ENCODE data around the gene TMEM263.
"Not testable (repeated sequence)": the region's sequence is repeated elsewhere in the genome, so short reads cannot be mapped to it uniquely, and the experiment has no call there.

The TMEM263 gene

DNA sequence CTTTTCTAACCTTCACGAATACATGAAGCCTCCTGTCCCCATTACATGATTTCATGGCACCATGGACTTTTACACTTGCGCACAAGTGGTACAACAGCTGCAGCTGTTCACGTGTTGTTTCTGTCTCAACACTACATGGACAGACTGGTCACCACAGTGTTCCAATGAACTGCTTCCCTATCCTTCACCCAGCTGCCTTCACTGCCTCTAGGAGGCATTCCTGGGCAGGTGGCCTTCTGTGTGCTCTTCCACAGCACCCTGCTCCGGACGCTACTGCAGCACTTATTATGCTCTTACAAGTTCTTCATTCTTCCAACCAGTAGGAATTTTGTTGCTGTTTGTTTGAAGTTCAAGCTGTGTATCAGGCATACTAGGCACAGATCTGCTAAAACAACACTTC lies 29.8 kb downstream of the TMEM263 start:
- in situ Hi-C loops (cut with MboI; ENCODE audit: low sequenced_read_pairs), result no loop called here

DNA sequence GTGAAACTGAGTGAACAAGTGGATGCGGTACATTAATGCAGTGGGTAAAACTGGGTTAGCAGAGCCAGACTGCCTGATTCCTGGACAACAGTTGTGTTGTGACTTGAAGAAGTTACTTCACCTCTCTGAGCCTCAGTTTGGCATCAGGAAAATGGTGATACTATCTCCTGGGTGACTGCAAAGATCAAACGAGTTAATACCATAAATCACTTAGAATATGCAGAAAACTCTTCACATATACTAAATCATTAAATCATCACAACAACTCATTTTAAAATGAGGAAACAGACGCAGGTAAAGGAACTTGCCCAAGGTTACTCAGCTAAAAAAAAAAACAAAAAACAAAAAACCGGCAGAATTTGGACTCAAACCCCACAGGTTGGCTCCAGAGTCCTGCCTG lies 30.4 kb downstream of the TMEM263 start:
- in situ Hi-C loops (cut with MboI; ENCODE audit: low sequenced_read_pairs), result no loop called here

DNA sequence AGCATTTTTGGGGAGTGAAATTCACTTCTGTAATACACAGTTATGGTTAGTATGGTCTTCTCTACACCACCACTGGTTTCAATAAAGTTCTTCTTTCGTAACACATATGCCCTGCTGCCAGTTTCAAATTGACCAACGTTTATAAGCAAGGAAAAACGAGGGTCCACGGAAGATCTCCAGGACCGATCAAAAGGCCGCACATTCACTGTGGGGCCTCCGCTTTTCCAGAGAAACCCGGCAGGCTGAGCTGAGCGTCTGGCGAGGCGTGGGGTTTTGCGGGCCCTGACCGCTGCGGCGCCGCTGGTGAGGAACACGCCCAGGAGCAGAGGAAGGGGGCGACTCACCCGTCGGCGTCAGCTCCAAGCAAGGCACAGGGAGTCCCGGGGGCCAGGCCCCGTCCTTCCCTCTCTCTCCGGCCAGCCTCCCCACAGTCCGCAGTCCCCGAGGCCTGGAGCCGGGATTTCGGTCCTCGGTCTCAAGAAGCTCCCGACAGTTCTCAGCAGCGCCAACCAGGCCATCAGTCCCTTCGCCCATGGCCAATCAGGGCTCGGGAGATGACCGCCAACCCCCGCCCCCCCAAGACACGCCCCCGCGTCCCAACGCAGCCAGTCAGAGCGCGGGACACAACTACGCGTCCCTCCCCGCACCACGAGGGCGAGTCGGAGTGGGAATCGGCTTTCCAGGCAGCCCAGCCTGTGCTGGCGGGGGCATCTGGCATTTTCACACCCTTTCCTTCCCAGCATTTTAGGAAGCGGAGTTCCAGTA lies 31.1 kb downstream of the TMEM263 start, which contains the start of gene MTERF2:
Gene MTERF2 (minus strand): TSS at position 522 of the 765 bp plus-strand sequence. CDS start 8,432 bp downstream, outside the sequence.
- in situ Hi-C loops (cut with MboI; ENCODE audit: low sequenced_read_pairs), result no loop called here

DNA sequence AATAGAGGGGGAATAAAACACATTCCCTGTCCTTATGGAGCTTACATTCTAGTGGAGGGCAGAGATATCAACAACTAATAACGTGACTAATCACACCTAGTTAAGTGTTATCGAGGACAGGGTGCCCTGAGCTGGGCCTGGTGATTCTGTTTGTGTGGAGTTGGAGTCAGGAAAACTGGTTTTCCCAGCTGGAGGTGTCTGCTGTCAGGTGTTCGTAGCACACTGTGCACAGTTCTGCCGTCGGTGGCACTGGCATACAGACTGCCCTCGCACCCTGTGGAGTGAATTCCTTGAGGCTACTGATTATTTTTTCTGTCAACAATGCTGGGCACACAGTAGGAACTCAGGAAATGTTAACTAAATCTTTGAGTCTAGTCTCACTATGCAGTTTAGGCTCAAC lies 32.1 kb downstream of the TMEM263 start:
- in situ Hi-C loops (cut with MboI; ENCODE audit: low sequenced_read_pairs), result no loop called here

DNA sequence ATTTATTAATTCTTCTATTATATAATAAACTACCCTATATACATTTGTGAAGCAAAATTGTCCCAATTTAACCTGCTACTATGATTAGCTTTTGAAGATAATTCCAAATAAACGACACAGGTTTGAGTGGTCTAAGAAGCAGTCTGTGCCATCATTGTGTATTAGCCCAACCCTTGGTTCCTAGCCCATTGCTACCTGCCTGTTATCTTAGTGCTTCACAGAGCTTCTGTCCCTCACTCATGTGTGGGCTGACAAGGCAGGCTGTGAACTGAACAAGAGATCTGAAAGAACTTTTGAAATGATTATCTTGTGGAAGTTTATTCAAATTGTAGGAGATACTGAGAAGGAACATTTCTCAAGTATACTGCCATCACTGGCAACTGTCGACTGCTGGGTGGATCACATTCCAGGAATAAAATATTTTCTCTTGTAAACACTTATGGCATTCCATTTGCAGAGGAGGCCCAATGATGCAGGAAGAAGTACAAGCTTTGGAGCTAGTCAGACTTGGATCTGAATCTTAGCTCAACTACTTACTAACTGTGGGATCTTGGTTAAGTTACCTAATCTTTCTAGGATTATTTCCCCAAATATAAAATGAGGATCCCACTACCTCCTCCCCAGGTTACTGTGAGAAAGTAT lies 39.0 kb downstream of the TMEM263 start:
- in situ Hi-C loops (cut with MboI; ENCODE audit: low sequenced_read_pairs), result no loop called here

DNA sequence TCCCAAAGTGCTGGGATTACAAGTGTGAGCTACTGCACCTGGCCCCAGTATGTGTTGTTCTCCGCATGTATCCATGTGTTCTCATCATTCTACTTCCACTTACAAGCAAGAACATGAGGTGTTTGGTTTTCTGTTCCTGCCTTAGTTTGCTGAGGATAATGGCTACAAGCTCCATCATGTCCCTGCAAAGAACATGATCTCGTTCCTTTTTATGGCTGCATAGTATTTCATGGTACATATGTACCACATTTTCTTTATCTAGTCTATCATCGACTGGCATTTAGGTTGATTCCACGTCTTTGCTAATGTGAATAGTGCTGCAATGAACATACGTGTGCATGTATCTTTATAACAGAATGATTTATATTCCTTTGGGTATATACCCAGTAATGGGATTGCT lies 40.4 kb downstream of the TMEM263 start:
- in situ Hi-C loops (cut with MboI; ENCODE audit: low sequenced_read_pairs), result not testable (repeated sequence)

DNA sequence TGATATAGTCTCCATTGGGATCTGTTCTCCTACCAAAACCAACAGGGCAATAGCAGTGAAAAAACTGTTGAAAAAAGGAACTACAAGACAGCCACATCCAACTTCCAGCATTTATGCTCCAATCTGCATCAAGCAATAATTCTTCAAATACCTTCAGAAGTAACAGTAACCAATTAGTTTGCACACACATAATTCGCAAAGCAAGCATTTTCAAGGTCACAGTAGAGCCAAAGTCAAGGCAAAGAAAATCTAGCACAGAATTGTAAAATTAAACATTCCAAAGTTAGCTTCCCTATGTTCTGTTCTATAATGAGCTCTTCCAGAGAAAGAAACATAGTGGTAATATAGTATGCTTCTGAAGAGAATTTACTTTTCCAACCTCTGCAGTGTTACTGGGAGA lies 42.2 kb downstream of the TMEM263 start:
- in situ Hi-C loops (cut with MboI; ENCODE audit: low sequenced_read_pairs), result no loop called here

DNA sequence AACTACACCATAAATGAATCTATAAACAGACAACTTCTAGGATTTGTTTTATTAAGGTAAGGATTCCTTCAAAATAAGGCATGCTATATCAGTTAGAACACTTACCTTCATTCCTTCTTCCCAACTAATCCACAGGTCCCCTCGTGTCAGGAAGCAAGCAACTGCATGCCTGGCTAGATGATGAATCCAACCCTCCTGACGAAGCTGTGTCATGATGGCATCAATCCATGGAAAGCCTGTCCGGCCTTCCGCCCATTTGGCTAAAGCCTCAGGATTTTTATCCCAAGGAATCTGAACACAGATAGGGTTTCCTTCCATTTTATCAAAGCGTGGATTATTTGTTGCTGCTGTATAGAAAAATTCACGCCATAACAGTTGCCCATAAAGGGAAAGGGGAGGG lies 43.7 kb downstream of the TMEM263 start:
- in situ Hi-C loops (cut with MboI; ENCODE audit: low sequenced_read_pairs), result no loop called here

DNA sequence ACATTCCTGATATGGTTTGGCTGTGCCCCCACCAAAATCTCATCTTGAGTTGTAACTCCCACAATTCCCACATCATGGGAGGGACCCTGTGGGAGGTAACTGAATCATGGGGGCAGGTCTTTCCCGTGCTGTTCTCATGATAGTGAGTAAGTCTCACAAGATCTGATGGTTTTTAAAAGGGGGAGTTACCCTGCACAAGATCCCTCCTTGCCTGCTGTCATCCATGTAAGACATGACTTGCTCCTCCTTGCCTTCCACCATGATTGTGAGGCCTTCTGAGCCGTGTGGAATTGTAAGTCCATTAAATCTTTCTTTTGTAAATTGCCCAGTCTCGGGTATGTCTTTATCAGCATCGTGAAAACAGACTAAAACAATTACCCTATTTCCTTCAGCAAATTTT lies 47.0 kb downstream of the TMEM263 start:
- in situ Hi-C loops (cut with MboI; ENCODE audit: low sequenced_read_pairs), result not testable (repeated sequence)

DNA sequence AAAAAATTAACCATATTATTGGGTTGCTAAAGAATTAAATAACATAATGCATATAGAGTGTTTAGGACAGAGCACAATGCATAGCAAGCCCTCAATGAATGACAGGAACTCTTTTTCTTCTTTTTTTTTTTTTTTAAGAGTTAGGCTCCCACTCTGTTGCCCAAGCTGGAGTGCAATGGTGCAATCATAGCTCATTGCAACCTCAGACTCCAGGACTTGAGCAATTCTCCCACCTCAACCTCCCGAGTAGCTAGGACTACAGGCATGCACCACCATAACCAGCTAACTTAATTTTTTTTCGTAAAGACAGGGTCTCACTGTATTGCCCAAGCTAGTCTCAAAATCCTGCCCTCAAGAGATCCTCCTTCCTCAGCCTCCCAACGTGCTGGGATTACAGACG lies 51.7 kb downstream of the TMEM263 start:
- in situ Hi-C loops (cut with MboI; ENCODE audit: low sequenced_read_pairs), result no loop called here

DNA sequence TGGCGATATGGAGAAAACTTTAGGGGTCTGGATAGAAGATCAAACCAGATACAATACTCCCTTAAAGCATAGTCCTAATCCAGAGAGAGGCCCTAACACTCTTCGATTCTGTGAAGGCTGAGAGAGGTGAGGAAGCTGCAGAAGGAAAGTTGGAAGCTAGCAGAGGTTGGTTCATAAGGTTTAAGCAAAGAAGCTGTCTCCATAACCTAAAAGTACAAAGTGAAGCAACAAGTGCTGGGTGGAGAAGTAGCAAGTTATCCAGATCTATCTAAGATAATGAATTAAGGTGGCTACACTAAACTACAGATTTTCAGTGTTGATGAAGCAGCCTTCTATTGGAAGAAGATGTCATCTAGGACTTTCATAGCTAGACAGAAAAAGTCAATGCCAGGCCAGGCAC lies 55.8 kb downstream of the TMEM263 start:
- in situ Hi-C loops (cut with MboI; ENCODE audit: low sequenced_read_pairs), result no loop called here

DNA sequence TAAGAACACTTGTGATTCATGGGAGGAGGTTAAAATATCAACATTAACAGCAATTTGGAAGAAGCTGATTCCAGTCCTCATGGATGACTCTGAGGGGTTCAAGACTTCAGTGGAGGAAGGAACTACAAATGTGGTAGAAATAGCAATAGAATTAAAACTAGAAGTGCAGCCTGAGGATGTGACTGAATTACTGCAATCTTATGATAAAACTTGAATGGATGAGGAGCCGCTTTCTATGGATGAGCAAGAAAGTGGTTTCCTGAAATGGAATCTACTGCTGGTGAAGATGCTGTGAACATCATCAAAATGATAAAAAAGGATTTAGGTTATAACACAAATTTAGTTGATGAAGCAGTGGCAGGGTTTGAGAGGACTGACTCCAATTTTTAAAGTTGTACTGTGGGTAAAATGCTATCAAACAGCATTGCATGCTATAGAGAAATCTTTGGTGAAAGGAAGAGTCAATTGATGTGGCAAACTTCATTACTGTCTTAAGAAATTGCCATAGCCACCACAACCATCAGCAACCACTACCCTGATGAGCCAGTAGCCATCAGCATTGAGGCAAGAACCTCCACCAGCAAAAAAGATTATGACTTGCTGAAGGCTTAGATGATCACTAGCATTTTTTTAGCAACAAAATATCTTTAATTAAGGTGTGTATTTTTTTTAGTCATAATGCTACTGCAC lies 57.2 kb downstream of the TMEM263 start:
- in situ Hi-C loops (cut with MboI; ENCODE audit: low sequenced_read_pairs), result no loop called here

DNA sequence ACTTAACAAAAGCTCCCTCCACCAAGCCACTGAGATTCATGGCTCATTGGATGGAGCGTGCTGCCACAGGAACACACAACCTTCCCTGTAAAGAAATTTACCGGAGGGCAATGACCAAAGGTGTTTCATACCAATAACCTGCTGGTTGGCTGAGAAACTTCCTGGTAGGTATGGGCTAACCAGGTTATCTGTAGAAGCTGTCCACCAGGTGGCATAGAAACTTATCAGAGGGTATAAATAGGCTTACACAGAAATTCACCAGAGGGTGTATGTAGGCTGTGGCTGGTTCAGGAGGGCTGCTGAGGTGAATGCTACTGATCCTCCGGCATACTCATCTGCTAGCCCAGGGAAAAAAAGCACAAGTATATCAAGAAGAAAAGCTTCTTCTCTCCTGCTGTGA lies 58.3 kb downstream of the TMEM263 start:
- in situ Hi-C loops (cut with MboI; ENCODE audit: low sequenced_read_pairs), result no loop called here

DNA sequence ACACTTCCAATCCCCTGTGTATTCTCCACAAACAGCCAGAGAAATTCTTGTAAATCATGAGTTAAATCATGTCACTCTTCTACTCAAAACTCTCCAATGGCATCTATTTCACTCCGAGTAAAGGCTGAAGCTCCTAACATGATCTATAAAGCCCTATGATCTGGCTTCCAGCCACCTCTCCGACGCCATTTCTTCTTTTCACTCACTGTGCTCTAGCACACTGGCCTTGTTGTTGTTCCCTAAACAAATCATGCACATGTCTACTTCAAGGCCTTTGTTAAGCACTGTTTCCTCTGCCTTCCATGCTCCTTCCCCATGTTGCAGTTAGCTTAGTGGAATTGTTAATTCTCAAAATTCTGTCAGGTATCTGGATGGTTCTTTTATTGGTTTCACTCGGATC lies 61.3 kb downstream of the TMEM263 start:
- in situ Hi-C loops (cut with MboI; ENCODE audit: low sequenced_read_pairs), result no loop called here

DNA sequence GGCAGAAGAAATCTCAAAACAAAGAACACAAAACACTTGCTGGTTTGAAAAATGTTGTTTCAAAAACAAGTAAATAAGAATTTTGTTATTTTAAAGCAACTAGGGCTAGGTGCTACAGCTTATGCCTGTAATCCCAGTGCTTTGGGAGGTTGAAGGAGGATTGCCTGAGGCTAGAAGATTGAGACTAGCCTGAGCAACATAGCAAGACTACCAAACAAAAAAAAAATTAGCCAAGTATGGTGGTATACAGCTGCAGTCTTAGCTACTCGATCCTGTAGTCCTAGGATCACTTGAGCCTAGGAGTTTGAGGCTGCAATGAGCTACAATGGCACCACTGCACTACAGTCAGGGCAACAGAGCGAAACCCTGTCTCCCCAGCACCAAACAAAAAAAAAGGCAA lies 63.8 kb downstream of the TMEM263 start:
- in situ Hi-C loops (cut with MboI; ENCODE audit: low sequenced_read_pairs), result no loop called here
